Measurements from ENCODE around the gene H6PD.

H6PD gene

GRCh38 chr1:9300573-9300972 lies 66.0 kb downstream of the H6PD start:
- DNase-seq: no peak

- no peak for DNase-seq
These were observed 68.4 kb downstream of the H6PD start for GRCh38 chr1:9302745-9303524.

- no peak for DNase-seq
These were observed 69.3 kb downstream of the H6PD start for GRCh38 chr1:9303916-9304315.

- DNase-seq: no peak
These were observed 70.6 kb downstream of the H6PD start for GRCh38 chr1:9305216-9305615.

DNA sequence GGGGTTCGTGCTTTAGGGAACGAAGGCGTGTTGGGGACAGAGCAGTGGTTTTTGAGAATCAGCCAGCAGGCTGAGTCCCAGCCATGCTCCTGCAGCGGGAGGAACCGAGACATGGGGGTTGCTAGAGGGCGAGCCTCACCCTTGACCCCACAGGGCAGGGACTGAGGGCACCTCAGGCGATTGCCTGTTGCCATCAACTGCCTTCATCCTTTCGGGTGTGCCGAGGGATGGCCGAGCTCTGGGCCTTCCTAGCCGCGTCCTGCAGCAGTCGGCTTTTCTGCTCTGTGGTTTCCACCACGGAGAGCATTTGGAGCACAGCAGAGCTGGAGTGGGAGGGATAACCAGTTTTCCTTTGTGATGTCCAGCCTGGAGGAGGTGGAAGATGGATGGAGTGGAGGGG lies 71.4 kb downstream of the H6PD start:
- no peak for DNase-seq

GRCh38 chr1:9307303-9307702 lies 72.7 kb downstream of the H6PD start:
- no peak for DNase-seq

DNA sequence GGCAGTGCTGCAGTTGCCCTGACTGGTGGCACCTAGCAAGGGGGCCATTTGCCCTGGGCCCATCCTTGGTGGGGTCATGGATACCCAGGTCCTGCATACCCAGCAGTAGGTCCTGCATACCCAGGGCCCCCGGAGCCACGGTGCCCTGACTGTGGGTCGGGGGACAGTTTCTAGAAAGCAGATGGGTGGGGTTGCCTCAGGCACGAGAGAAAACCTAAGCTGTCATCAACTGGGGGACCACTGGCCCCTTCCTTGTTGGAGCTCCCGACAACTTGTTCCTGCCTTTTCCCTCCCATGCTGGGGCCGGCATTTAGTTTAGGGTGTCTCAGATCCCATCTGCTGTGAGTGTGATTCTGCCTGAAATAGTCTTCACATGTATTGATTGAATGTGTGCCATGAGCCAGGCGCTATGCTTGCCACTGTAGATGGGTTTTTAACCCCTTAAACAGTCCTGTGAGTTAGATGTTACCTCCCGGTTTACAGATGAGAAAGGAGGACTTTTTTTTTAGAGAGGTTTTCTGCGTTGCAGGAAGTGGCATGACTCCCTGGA lies 73.7 kb downstream of the H6PD start:
- DNase-seq: no peak

DNA sequence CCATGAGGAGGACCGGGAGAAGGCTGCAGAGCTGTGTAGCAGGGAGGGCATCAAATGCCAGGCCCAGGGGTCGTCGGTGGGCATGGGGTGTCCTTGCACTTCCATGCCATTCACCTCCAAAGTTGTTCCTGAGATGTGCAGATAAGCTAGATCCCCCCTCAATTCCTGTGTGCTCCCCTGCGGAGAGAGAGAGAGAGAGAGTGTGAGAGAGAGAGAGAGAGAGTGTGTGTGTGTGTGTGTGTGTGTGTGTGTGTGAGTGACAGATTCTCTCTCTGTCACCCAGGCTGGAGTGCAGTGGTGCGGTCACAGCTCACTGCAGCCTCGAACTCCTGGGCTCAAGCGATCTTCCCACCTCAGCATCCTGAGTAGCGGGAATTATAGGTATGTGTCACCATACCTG lies 74.5 kb downstream of the H6PD start:
- DNase-seq: no peak

GRCh38 chr1:9309991-9310390 lies 75.4 kb downstream of the H6PD start:
- no peak for DNase-seq

GRCh38 chr1:9311029-9311428 lies 76.5 kb downstream of the H6PD start:
- DNase-seq: no peak

DNA sequence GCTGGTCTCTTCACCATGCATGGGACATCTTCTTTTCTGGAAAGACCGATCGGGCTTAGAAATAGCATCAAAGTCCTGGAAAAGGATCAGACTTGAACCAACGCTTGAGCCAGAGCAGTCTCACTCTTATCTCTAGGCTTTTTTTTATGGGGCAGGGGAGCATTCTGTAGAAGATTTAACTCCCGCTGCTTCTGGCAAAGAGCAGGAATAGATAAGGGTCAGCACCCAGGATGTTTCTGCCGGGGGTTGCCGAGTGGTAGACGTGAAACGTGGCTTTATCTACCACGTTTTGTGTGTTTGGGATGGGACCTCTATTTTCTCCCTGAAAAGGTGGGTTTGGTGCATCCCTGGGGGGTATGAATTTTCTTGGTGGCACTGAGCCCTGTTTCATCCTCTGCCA lies 76.9 kb downstream of the H6PD start:
- DNase-seq: no peak

DNA sequence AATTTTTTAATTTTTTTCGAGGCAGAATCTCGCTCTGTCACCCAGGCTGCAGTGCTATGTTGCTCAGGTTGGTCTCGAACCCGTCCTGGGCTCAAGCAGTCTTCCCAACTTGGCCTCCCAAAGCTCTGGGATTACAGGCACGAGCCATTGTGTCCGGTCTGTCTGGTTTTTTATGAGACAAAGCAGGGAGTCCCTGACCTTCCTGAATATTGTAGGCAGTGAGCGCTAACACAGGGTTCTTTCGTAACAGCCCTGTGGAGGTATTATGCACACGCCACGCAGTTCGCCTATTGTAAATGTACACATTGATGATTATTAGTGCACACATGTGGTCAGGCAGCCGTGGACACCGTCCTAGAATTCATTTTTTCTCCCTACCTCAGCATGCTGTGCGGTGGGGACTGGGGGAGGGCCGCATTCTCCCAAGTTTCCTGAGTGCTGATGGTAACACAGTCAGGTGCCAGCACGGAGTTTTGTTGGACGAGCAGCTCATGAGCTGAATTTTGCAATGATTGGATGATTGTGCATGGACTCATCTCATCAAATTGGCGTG lies 77.7 kb downstream of the H6PD start:
- DNase-seq: no peak

DNA sequence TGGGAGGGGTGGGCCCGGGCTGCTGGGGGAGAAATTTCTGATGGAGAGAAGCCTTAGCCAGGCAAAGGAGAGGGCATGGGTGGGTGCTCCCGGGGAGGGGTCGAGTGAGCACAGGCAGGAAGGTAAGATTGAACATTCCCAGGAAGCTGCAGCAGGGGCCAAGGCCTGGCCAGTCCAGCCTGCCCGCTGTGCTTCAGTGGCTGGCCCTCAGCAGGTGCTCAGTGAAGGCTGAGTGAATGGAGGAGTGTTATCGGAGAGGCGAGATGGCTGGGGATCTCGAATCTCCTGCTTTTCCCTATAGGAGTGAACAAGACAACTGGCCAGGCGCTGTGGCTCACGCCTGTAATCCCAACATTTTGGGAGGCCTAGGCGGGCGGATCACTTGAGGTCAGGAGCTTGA lies 79.0 kb downstream of the H6PD start:
- DNase-seq: no peak

GRCh38 chr1:9314111-9314510 lies 79.5 kb downstream of the H6PD start:
- no peak for DNase-seq

DNA sequence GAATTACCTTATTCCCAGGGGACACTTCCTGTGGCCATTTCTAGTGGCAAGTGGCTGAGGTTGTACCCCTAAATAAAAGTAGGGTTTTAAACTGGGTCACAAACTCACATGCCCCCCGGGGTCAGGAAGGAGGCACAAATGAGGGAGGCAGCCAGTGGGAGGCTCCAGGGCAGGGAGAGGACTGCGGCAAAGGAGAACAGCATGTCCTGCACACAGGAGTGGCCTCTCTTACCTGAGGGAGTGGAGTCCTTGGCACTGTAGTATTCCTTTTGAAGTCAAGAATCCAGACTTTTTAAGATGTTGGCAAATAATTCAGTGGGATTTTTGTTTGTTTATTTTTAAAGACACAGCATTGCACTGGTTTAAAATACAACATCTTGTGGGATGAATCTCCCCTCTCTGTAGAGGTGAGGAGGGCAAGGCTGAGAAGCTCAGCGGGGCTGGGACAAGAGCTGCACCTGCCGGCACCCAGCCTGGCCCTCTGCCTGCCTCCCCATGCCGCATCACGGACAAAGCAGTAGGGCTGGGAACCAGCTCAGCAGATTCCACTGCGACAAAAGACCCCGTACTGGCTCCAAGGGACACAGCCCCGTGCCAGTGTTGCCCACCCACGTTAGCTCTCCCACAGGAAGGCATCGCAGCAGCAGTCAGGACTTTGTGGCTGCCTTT lies 80.3 kb downstream of the H6PD start:
- no peak for DNase-seq

- no peak for DNase-seq
These were observed 81.0 kb downstream of the H6PD start for GRCh38 chr1:9315411-9316079.

DNA sequence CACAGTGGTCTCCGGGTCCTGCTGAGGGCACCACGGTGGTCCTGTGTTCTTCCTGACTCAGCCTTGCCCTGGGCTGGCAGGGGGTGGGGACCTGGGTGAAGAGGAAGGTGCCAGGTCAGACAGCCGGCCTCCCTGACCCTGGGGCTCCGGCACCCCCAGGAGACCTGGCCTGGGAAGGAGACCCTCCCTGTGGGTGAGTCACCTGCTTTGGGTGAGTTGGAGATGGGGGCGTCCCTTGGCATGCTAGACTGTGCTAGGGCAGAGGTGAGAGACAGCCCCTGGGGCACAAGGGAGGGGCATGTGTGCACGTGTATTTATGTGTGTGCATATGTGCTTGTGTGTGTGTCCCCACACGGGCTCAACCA lies 81.5 kb downstream of the H6PD start:
- no peak for DNase-seq

DNA sequence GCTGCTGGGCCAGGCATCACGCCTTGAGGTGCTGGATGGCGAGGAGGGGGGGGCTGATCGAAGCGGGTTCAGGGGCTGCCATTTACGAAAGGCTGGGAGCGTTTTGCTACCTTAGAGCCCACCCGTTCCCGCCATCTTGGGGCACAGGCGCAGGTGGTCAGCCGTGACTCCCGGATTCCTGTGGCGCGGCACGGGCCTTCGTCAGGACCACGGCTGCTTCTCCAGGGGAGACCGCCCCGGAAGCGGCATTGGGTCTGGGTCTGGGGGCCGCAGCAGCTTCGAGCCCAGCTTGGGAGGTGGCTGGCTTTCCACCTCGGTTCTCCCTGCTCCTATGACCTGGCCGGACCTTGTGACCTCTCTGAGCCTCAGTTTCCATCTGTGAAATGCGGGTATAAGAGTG lies 81.9 kb downstream of the H6PD start:
- no peak for DNase-seq

DNA sequence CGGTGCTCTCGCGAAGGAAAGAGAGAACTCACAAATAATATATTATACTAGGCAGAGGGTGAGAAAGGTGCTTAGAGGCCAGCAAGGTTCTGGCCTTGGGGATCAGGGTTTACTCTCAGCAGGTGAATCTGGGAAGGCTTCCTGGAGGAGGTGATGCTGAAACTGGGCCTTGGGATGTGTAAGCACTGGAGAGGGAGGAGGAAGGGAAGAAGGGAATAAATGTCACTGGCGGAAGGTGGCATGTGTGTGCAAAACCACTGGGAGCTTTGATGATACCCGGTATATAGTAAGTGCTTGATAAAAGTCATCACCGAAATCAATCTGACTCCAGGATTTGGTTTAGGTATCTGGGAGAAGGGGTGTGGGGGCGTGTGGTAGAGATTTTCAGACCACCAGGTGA lies 82.5 kb downstream of the H6PD start:
- no peak for DNase-seq

DNA sequence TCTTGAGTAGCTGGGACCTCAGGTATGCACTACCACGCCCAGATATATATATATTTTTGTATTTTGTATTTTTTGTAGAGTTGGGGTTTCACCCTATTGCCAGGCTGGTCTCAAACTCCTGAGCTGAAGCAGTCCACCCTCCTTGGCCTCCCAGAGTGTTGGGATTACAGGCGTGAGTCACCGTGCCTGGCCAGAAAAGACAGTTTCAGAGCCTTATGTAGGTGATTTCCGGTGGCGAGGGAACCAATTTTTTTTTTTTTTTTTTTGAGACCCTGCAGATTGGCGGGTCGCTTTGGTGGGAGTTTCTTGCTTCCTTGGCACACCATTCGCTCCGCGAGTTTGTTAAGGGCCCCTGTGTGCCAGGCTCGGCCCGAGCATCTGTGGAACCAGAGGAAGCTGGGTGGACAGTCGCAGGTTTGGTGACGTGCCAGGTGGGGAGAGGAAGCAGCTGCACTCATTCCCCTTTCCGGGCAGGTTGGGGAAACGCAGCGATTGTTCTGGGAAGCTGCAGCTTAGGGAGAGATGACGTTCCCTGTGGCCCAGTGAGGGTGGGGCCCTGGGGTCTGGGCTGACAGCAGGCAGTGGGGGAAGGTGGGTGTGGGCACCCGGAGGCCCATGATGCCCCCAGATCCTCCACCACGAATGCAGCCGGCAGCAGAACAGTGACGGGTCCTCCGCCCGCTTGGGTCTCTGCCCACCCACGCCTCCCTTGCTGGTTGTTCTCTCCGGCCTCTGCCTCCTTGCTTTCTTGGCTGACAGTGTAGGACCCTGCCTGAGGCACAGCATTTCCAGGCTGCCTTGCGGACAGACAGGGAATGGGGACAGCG lies 83.2 kb downstream of the H6PD start:
- DNase-seq: no peak

GRCh38 chr1:9319208-9319788 lies 84.7 kb downstream of the H6PD start:
- DNase-seq: no peak

DNA sequence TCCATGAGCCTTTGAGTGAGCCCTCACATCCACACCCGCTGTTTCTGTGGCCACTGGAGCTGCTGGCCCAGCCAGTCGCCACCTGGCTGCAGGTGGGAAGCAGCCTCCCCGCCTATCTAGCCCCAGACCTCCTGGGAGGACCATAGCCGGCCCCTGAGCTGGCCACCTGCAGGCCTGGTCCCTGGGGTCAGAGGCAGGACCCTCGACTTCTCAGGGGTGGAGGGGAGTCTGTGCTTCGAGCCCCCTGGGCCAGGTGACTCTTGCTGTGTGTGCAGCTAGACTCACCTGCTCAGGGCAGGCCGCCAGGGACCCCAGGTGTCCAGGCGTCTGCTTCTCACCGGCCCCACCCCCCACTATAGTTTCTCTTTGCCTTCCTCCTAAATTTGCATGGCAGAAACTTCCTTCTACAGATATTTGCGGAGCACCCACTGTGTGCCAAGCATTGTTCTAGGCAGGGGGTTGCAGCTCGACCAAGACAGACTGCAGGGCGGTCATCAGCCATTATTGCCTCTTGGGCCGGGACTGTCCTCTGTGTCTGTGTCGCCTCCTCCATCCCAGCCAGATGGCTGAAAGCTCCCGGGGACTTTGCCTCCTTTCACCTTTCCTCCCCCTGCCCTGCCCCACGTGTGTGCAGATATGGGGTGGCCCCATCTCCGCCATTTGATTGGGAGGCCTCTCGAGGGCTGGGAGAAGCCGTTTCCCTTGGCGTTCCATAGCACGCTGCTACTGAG lies 85.4 kb downstream of the H6PD start:
- no peak for DNase-seq

Data from NK-92 treated with Interleukin-12 subunit alpha and Interleukin-12 subunit beta, amount 100 ng/mL, for 24 hours (cell line).